HepG2 (cell line): Measurements from ENCODE around the gene CACTIN.

Experiments
- MIER3 ChIP-seq: IDR thresholded peaks from 2 replicates; pipeline ENCODE4 v1.6.1; 2016; ENCODE audit warnings: missing compliant biosample characterization, borderline replicate concordance
- PCBP2 ChIP-seq: fragments of 200-400 bp; formaldehyde crosslinking; optimal IDR thresholded peaks from 2 replicates; pipeline ENCODE3; 2018; ENCODE audit warnings: low read length, low read depth; ENCODE audit not compliant: poor library complexity, severe bottlenecking
- PHF5A ChIP-seq: IDR thresholded peaks from one replicate; pipeline ENCODE4 v1.6.1; 2018; ENCODE audit warnings: low read depth, missing genetic modification reagents; ENCODE audit not compliant: unreplicated experiment
- POLR2A ChIP-seq, 2 experiments: IDR thresholded peaks; 2 replicates each; pipeline ENCODE4 v1.6.1; 2011; ENCODE audit warnings: low read depth in 2 of 2, low read length in 2 of 2, mild to moderate bottlenecking in 1 of 2, moderate library complexity in 1 of 2; ENCODE audit not compliant: insufficient read depth in 1 of 2
- PRDM15 ChIP-seq: sonication (generic); formaldehyde crosslinking; IDR thresholded peaks from 2 replicates; pipeline ENCODE4 v1.4.0; 2020; ENCODE audit warnings: missing genetic modification reagents
- SP4 ChIP-seq: sonication (generic); formaldehyde crosslinking; IDR thresholded peaks from 2 replicates; pipeline ENCODE4 v1.8.1; 2023; ENCODE audit warnings: mild to moderate bottlenecking, missing genetic modification reagents
- ZNF33A ChIP-seq: sonication (generic); formaldehyde crosslinking; IDR thresholded peaks from 2 replicates; pipeline ENCODE4 v1.5.1; 2020; ENCODE audit warnings: missing genetic modification reagents, mild to moderate bottlenecking, moderate library complexity, borderline replicate concordance

GRCh38 chr19:3669947-3670795 is 43.6 kb upstream of the CACTIN start:
- TF ChIP-seq PRDM15 (CRISPR knock-in tag) (no peak), ZNF33A (CRISPR knock-in tag) (no peak), POLR2A (IDR thresholded peaks at IDR 0.05; ENCODE audit: insufficient read depth in 1 of 2, low read depth in 2 of 2, low read length in 2 of 2) (no peak), MIER3 (no peak), PCBP2 (no peak), PHF5A (CRISPR knock-in tag) (no peak), SP4 (CRISPR knock-in tag) (no peak)
